ENCODE data around the gene RECK.
"Not testable (repeated sequence)": the region's sequence is repeated elsewhere in the genome, so short reads cannot be mapped to it uniquely, and the experiment has no call there.

RECK gene

DNA sequence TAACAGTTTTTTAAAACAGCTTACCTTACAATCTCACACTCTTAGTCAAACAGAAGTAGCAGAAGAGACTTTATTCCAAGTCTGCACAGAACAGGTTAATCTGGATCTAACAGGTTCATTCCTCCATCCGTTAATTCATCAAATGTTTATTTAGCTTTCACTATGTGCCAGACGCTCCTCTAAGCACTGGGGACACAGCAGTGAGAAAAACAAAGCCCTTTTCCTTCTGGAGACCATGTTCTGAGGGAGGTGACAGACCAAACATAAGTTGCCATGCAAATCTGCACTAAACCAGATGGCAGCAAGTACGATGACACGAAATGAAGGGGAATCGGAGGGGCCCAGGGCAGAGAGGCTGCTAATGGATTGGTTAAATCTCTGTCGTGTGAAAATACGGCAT, 82.8 kb downstream of the RECK start:
- peak; percentile 15 for DNase-seq

- DNase-seq, result no peak
These were observed 84.0 kb downstream of the RECK start for GRCh38 chr9:36120705-36121104.

DNA sequence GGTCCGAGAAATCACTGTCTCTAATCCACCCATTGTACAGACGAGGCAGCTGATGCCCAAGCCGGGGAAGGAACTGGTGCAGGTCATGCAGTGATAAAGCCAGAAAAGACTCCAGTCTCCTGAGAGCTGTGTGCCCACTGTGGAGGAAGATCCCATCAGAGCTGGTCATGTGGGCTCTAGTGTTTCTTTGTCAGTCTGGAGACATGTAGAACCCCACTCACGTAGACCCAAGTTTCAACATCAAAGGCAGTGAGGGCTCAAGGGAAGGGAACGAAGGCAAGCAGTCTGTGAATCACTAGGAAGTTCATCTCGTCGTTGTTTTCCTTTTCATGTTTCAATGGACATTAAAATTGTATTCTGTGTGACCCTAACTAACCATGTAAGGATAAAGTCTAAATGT, 85.3 kb downstream of the RECK start:
- DNase-seq, result no peak

DNA sequence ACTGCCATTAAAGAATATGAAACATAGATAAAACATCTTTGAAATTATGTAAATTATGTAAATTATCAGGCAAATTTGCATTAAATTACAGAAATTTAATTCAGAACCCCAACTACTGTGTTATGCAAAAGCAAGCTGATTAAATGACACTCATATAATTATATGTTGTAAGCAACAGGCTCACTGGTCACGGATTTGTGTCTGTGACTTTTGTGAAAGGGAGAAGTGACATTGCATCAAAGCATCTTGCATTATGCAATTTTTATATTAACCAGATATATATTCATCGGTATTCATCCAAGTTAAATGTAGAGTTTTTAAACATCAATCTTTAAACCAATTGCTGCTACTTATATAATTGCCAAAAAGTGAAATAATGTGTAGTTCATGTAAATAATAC, 86.8 kb downstream of the RECK start:
- no peak for DNase-seq

GRCh38 chr9:36125062-36125855, 88.5 kb downstream of the RECK start:
- DNase-seq, result no peak

- DNase-seq, result no peak
These were observed 89.5 kb downstream of the RECK start for GRCh38 chr9:36126016-36126730.

DNA sequence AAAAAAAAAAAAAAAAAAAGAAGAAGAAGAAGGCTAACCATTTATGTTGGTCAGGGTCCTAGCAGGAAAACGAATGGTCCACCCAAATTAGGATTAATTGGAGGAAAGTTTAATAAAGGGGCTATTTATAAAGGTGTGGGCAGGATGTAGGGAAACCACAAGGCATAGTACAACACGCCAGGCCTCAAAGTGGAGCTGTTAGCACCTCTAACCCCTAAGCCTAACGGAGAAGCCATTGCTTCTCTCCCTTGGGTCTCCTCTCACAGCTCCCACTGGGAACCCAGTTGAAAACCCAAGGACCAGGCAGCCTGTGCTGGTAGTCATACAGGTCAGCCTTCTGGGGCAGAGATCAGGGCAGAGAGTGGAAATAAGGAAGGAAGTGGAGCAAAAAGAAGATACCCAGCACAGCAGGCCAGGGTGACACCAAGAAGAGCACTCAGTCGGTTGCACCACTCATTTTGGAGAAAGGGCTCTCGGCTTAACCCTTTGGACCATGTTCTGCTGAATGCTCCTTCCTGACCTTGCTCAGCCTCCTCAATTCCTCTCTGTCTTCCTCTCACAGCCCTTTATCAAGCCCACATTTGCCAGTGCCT, 91.0 kb downstream of the RECK start:
- no peak for DNase-seq

DNA sequence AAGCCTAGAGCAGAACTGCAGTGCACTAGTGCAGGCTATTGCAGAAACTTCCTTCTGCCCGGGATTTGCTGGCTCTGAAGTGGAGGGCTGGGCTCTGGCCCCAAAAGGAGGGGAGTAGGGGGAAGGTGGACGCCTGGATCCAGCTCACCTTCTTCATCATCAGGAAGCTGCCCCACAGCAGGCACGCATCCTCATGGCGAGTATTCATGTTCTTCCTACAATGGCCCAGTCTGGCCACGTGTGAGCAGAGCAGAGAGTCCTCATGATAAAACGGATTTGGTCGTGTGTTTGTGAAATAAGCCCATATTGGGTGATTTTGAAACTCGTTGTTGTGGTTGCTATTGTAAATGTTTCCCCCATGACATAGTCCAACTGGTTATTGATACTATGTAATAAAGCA, 91.6 kb downstream of the RECK start:
- no peak for DNase-seq

- no peak for DNase-seq
These were observed 92.4 kb downstream of the RECK start for GRCh38 chr9:36129139-36129538.

DNA sequence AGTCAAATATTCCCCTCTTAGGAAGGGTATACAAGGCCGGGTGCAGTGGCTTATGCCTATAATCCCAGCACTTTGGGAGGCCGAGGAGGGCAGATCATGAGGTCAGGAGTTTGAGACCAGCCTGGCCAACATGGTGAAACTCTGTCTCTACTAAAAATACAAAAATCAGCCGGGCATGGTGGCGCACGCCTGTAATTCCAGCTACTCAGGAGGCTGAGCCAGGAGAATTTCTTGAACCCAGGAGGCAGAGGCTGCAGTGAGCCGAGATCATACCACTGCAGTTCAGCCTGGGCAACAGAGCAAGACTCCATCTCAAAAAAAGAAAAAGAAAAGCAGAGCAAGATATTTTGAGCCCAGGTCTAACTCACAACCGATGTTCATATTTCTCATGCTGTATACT, 95.0 kb downstream of the RECK start:
- not testable (repeated sequence) for DNase-seq

DNA sequence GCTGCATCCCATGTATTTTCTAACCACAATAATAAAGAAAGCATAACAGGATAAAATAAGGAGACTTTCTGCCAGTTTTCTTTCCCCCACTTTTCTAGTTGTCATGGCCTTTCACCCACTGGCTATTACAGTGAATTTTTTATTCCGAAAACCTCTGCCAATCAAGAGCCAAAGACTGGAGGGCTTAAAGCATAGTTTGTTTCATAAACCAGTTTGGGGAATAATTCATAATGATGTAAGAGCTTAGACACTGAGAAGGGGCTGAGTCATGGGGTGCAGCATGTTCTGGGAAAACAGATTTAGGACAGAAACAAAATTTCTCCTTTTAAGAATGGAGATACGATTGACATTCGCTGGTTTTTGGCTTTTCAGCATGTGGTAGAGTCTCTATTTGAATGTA, 95.4 kb downstream of the RECK start:
- no peak for DNase-seq

- no peak for DNase-seq
These were observed 98.2 kb downstream of the RECK start for GRCh38 chr9:36134761-36135505.

DNA sequence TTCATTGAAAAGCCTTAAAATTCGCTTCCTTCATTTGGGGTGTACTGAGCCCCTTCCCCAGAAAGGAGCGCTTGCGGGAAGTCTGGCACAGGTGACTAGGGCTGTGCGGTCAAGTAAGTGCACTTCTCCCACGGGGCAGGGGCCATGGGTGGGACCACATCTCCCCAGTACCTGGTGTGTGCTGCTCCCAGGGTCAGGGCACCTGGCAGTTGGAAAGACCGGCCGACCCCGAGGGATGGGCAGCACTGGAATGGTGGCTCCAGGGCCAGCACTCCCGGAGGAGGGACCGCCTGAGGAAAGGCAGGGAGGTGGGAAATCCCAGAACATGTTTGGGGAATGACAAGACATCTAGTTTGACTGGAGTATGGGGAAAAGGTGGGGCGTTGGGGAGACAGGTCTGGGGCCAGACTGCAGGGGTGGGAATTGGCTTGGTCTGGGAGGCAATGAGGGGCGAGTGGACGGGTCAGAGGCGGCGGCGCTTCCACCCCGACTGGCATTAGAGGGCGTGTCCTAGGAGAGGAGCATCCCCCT, 99.1 kb downstream of the RECK start:
- DNase-seq, result no peak

DNA sequence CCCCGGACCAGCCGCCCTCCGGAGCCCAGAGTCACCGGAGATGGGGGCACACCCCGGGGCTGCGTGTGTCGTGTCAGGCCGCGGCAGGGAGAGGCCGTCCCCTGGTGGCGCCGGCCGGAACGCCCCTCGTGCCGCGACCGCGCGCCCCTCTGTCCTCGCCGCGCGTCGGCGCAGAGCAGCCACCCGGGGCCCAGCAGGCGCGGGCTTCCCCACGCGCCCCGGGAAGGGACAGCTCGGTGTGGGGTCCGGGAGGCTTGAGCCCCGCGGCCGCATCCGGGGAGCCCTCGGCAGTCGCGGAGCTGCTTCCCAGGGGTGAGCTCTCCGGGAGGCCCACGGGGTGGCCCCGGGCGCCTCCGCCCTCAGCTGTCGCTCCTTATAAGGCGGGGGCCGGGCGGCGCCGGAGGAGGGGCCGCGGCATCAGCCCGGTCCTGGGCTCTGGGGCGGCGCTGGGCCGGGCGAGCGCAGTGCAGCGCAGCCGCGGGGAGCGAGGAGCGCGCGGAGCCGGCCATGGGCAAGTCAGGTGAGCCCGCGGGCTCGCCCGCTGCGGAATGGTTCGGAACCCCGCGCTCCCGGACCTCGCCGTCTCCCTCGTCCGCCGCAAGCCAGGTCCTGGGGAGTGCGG, 99.7 kb downstream of the RECK start, which contains the start of gene GLIPR2:
Gene GLIPR2 (plus strand): TSS at position 462 of the 622 bp plus-strand sequence. CDS start 46 bp downstream, at position 508.
- peak; percentile 59 for DNase-seq

GRCh38 chr9:36136894-36137391, 100.2 kb downstream of the RECK start:
- DNase-seq, result no peak

- DNase-seq, result no peak
These were observed 100.8 kb downstream of the RECK start for GRCh38 chr9:36137392-36138004.

- no peak for DNase-seq
These were observed 101.8 kb downstream of the RECK start for GRCh38 chr9:36138496-36138895.

GRCh38 chr9:36138901-36139300, 102.2 kb downstream of the RECK start:
- DNase-seq, result no peak

GRCh38 chr9:36140086-36141084, 103.7 kb downstream of the RECK start:
- no peak for DNase-seq

- no peak for DNase-seq
These were observed 104.6 kb downstream of the RECK start for GRCh38 chr9:36141288-36141687.

All from NCI-H1694 treated with DMSO at 0.1 percent for 48 hours (cell line).